Activated T-helper 1 cell treated with Interleukin-2 at 50 U/mL for 16 hours (primary cell): Measurements from ENCODE around the gene DMRT2.

ENCODE experiments used
- DNase-seq: peaks from one replicate; pipeline ENCODE4 v3.0.0-alpha.2; 2020; ENCODE audit warnings: low read depth

Gene DMRT2

GRCh38 chr9:1096155-1096964 lies 46.2 kb downstream of the DMRT2 start:
- DNase-seq: no peak

- no peak for DNase-seq
These were observed 48.4 kb downstream of the DMRT2 start for GRCh38 chr9:1098551-1098950.

GRCh38 chr9:1100201-1100600 lies 50.0 kb downstream of the DMRT2 start:
- DNase-seq: no peak

- DNase-seq: no peak
These were observed 50.8 kb downstream of the DMRT2 start for GRCh38 chr9:1100945-1101344.

DNA sequence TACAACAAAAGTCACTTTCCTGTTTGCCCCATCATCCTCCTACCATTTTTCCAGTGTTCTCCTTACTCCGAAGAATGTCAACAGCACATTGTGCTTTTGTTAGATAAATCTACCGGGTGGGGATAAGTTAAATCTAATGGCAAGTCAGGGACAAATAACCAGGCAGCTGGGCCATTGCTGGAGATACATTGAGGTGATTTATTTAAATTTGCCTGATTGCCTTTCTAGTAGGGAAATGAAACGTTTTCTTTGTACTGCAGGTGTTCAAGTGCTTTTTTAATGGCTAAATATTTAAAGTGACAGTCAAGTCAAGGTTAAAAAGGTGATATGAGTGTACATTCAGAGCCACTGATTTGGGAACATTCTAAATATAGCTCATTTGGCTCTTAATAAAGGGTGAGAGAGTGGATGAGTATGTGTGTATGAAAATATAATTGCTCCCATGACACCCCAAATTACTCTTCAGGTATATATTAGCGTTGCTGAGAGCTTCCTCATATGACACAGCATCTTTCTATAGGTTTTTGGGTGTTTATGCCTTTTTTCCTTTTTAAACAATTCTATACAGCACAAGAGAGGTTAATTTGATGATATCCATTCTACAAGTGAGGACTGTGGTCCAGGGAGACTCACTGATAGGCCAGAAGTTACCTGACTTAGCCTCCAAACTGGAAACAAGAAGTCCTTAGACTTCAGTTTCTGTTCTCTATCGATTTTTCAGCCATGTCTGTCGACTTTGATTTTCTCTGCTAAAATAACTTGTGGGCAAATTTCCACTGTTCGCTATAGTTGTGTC lies 51.9 kb downstream of the DMRT2 start:
- DNase-seq: no peak

GRCh38 chr9:1102642-1102970 lies 52.4 kb downstream of the DMRT2 start:
- DNase-seq: no peak
